Left ventricle myocardium superior (tissue), 1 donor: Measurements from ENCODE around the gene CARD11. TPM values are rescaled to one million over a fixed set of nuclear protein-coding genes. Genes with fewer than 3 reads are reported as not detected.
"Not testable (repeated sequence)": the region's sequence is repeated elsewhere in the genome, so short reads cannot be mapped to it uniquely, and the experiment has no call there.

Experiments
- ATAC-seq: fragments of 200-7000 bp; cut with Tn5 transposase; one replicate; pipeline ENCODE4 v1.9.1; 2020; ENCODE audit warnings: mild to moderate bottlenecking, moderate library complexity
- DNase-seq: peaks from one replicate; pipeline ENCODE4 v3.0.0-alpha.2; 2020
- intact Hi-C: fragments of 100-400 bp; cut with micrococcal nuclease; formaldehyde crosslinking; loops from one replicate; pipeline ENCODE4 v1.11.0; 2022
- total RNA-seq: library from RNA; stranded (reverse); fragmentation: NEBNext Ultra II Directional; extraction: Animal tissue kit (Norgen Biotek cat#: 25700); gene quantifications from one replicate; pipeline ENCODE4 v1.2.1, GENCODE V29; 2021
- donor health status: DM: no; HTN: yes; CAD: no; lungs with severe emphysema.

Gene CARD11
- total RNA-seq, 1 donor from 2014 or later: 0.37 TPM

DNA sequence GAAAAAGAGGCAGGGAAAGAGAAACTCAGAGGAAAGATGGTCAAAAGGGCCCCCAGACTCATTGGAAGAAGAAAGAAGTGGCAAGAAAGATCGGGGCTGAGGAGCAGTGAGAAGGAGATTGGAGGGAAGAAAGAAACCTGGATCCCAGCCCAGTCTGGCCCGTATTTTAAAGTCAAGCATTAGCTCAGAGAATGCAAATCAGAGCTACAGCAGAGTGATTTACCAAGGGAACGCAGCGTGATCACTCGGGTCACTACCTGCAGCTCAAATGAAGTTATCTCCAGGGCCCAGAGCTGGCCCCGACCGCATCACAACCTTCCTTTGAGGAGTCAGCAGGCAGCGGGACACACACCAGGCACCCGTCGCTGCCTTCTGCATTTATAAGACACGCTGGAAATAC is 72.8 kb downstream of the CARD11 start:
- DNase-seq (no peak), ATAC-seq (no peak)
- intact Hi-C loops: no loop called here

DNA sequence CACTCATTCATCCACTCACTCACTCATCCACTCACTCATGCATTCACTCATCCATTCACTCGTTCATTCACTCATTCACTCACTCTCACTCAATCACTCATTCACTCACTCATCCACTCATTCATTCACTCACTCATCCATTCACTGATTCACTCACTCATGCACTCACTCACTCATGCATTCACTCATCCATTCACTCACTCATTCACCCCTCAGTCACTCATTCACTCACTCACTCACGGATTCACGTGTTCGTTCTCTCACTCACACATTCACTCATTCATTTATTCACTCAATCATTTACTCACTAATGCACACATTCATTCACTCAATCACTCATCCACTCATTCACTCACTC is 73.4 kb downstream of the CARD11 start:
- DNase-seq (no peak), ATAC-seq (no peak)
- intact Hi-C loops: no loop called here

DNA sequence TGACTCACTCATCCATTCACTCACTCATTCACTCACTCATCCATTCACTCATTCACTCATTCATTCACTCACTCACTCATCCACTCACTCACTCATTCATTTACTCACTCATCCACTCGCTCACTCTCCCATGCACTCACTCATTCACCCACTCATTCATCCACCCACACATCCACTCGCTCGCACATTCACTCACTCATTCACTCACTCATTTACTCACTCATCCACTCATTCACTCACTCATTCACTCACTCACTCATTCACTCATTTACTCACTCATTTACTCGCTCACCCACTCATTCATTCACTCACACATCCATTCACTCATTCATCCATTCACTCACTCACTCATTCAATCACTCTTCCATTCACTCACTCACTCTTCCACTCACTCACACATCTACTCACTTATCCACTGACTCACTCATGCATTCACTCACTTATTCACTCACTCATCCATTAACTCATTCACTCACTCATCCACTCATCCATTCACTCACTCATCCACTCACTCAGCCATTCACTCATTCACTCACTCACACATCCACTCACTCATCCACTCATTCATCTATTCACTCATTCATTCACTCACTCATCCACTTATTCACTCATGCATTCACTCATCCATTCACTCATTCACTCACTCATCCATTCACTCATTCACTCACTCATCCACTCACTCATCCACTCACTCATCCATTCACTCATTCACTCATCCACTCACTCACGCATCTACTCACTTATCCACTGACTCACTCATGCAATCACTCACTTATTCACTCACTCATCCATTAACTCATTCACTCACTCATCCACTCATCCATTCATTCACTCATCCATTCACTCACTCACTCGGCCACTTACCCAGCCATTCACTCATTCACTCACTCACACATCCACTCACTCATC is 74.0 kb downstream of the CARD11 start:
- intact Hi-C loops: no loop called here
- ATAC-seq (no peak), DNase-seq (no peak)

DNA sequence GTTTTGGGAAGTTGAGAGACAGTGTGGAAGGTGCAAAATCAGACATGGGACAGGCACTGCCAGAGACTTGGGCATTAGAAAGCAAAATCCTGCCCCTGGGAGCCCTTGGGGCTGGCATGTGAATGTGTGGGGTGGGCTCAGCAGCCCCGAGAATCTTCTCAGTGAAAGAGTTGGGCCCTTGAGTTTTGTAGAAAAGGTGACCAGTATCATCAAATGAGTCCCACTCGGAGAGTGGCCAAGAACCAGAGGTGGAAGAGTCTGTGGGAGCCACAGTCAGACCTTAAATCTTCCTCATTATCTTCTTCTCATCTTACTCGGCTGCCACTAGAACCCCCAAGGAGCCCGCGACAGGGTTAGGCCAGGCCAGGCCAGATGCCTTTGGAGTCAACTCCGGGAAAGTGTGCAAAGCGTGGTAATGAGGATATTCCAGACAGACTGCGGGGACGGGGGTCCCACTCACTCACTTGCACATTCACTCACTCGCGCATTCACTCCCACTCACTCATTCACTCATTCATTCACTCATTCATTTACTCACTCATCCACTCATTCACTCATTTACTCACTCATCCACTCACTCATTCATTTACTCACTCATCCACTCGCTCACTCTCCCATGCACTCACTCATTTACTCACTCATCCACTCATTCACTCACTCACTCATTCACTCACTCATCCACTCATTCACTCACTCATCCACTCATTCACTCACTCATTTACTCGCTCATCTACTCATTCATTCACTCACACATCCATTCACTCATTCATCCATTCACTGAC is 74.9 kb downstream of the CARD11 start:
- intact Hi-C loops: no loop called here
- no peak for ATAC-seq
- no peak for DNase-seq

DNA sequence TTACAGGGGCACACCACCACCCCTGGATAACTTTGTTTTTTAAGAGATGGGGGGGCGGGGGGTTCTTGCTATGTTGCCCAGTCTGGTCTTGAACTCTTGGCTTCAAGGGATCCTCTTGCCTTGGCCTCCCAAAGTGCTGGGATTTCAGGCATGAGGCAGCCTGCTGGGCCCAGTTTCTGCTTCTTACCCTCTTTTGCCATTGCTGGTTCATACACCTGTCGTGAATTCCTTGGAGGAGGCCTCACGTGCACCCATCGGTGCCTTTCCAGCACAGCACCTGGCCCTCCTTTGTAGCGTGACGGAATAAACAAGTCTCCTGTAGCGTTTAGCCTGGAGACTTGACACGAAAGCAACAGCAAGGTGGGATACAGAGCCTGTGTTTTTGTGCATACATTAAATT is 75.5 kb downstream of the CARD11 start:
- no peak for DNase-seq

DNA sequence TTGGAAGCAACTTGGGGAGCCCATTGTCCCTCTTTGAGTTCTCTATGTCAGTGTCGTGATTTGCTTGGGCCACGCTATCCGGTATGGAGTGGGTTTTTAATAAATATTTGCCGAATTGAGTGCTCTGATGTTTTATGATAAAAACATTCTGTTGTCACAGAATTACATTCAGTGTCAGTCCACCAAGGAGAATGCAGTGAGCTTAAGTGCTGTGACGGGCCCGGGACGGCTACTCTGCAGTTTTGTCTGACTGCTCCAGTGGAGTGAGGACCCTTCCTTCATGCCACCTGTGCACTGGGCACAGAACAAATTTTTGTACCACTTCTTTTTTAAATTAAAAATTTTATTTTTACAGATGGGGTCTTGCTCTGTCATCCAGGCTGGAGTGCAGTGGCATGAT is 76.0 kb downstream of the CARD11 start:
- intact Hi-C loops: no loop called here
- ATAC-seq: no peak
- DNase-seq: no peak

More for the DNA sequence above, 75.5 kb downstream of the CARD11 start:
- ATAC-seq: no peak
- intact Hi-C loops: no loop called here

DNA sequence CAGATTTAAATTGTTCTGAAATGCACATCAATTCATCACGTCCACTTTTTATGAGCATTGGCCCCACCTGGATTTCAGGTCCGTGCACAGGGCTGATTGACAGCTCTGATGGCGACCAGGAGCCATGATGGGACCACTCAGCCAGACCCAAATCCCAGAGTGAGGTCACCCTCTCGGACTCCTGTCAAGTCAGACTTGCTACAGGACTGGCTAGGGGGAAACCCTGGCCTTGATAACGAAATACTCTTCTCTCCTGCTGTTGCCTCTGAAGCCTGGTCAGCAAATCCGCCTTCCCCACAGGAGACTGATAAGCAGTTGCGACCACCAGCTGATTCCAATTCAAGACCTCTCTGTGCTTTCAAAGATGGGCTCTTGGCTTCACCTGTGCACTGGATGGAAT is 76.4 kb downstream of the CARD11 start:
- ATAC-seq (no peak), DNase-seq (no peak)
- intact Hi-C loops: no loop called here

DNA sequence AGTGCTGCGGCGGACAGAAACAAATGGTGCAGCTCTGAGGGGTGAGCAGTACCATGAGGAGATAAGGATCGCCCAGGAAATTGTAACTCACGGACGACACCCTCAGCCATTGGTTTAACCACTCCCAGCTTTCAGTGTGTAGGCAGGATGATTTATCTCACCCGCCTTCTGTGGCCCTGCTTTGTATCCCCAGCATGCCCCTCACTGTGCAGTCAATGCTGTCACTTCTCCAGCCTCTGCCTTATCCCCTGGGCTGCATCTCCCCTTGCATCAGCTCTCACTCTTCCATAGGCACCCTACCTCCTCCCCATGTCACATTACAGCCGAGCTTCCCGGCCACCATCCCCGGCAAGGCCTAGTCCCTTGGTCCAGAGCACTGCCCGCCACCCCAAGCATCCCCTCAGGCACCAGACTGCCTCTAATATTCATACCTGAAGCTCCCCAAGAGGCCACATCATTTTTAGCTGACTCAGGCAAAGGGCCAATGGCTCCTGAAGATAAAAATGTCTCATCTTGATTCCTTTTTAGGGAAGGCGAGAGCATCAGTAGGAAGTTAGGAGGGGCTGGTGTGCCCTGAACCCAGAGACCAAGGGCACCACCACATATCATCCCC is 77.1 kb downstream of the CARD11 start:
- no peak for DNase-seq
- intact Hi-C loops: no loop called here
- no peak for ATAC-seq

DNA sequence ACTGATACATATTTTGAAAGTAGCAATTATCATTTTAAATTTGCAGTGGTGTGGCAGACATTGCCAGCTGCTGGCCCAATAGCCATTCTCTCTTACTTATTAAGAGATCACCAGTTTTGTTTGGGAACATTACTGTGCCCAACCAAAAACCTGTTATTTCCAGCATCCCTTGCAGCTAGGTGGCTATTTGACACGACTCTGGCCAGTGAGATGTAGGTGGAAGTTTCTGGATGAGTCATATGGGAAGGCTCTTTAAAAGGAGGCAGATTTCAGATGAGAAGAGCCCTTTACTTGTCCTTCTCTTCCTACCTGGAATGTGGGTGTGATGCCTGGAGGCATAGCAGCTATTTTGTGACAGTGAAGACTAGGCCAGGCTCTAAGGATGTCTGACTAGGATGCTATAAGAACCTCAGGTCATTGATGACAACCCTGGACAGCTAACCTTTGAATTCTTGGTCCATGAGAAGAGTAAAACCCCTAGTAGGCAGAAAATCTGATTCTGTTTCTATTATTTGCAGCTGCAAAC is 77.9 kb downstream of the CARD11 start:
- ATAC-seq: no peak
- intact Hi-C loops: no loop called here
- no peak for DNase-seq

DNA sequence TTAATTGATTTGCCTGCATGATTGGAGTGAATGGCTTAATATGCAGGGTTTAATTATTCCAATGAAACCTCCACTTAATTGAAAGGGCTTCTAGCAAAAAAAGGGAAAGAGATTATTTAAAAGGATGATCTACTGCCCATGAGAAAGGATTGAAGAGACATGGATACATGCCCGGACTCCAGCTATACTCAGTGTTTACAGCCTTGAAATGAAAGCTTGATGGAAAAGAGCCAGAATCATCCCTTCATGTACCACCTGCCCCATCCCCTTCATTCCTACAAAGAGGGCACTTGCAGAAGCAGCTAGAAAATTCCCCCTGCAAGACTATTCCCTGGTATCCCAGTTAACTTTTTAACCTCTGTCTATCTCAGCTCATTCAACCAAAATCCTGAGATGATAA is 78.4 kb downstream of the CARD11 start:
- ATAC-seq (no peak), DNase-seq (no peak)
- intact Hi-C loops: no loop called here

DNA sequence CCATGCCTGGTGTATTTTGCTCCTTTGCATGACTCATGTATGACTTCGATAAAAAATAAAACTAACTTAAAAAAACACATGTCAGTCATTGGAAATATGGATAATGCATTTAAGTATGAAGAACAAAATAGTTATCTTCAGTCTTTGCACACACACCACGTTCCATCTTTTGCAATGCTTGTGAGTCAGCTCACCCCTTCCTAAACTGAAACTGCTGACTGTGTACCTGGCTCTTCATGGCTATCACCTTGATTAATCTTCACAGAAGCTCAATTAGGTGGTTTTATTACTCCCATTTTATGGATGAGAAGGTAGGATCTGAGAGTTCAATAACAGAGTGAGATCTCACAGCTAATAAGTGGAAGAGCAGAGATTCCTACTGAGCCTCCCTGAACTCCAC is 79.5 kb downstream of the CARD11 start:
- no peak for ATAC-seq

DNA sequence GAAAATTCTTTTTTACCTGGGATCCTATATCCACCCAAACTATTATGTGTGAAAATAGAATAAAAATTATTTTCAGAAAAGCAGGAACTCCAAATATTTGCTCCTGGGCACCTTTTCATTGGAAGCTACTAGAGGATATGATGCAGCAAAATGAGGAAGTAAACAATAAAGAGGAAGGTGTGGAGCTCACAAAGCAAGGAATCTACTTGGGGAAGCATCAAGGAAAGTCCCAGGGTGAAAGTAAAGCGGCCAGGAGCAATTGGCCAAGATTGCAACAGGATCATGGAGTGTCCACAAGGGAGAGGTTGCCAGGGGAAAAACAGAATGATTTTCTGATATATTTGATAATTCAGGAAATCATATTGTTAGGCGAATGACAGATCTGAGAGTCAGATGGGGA is 80.8 kb downstream of the CARD11 start:
- ATAC-seq: no peak
- intact Hi-C loops: no loop called here
- no peak for DNase-seq

More for the DNA sequence above, 79.5 kb downstream of the CARD11 start:
- intact Hi-C loops: no loop called here
- no peak for DNase-seq

DNA sequence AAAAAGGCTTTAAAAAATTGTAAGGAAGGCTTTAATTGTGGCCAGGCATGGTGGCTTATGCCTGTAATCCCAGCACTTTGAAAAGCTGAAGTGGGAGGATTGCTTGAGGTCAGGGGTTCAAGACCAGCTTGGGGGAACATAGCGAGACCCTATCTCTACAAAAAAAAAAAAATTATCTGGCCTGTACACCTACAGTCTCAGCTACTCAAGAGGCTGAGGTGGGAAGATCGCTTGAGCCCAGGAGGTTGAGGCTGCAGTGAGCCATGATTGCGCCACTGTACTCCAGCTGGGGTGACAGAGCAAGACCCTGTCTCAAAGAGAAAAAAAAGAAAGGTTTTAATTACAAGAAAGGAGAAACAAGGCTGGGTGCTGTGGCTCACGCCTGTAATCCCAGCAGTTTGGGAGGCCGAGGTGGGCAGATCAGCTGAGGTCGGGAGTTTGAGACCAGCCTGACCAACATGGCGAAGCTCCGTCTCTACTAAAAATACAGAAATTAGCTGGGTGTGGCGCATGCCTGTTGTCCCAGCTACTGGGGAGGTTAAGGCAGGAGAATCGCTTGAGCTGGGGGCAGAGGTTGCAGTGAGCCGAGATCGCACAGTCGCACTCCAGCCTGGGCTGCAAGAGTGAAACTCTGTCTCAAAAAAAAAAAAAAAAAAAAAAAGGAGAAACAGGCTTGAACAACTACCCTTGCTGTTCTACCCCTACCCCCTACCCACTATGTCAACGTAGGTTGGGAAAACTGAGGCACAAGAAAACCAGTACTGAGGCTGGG is 83.7 kb downstream of the CARD11 start:
- intact Hi-C loops: no loop called here
- DNase-seq (no peak), ATAC-seq (no peak)

DNA sequence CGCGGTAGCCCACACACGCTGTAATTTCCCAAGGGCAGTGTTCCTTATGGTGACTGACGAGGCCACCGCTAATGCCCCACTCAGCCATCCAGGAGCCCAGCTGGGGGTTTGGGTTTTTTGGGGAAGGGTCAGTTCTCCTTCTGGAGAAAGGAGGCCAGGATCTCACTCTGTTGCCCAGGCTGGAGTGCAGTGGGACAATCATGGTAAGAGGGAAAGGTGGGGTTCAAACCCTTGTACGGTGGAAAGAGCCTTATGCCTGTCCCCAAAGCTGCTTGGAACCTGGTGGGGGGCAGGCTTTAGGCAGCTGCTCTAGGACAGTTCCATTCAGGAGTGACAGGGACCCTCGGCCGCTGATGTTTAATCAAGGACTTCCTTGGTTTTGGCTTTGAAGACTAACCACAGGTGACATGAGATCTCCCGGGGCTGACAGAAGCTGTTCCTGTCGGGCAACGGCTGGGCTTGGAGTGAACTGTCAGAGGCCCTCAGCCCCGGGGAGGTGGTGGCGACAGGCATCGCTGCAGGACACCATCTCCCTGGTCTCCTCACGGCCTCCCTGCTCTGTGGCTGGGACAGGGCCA is 84.5 kb downstream of the CARD11 start:
- no peak for DNase-seq
- no peak for ATAC-seq
- intact Hi-C loops: no loop called here

DNA sequence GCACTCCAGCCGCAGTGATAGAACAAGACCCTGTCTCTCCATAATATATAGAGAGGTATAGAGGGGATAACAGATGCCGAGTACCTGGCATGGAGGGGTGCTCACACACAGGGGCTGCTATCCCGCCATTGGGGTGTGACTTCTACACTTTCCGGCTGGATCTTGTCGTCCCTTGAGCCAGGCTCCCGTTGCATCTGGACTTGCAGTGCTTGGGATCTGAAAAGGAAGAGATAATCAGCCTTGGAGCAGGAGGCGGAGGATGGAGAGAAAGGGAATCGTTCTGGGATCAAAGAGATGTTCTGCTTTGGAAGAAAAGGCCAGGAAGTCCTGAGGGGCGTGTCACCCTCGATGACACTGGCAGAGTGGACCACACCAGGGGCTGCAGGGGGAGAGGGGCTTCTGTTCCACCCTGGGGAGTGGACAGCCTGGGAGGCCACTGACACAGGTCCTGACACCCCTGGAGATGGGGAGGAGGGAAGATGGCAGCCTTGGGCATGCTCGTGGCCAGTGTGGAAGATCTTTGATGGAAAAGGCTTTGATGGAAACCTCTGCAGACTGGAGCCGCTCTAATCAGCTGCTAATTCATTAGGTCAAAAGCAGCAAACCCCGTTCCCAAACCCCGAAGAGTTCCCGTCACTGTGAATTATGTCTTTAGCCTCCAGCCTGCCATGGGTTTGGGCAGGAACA is 85.1 kb downstream of the CARD11 start:
- no peak for ATAC-seq
- no peak for DNase-seq
- intact Hi-C loops: no loop called here

DNA sequence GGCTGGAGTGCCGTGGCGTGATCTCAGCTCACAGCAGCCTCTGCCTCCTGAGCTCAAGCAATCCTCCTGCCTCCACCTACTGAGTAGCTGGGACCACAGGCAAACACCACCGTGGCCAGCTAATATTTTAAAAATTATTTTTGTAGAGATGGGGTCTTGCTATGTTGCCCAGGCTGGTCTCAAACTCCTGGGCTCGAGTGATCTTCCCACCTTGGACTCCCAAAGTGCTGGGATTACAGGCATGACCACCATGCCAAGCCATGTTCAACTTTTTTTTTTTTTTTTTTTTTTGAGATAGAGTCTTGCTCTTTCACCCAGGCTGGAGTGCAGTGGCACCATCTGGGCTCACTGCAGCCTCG is 86.3 kb downstream of the CARD11 start:
- ATAC-seq, DNase-seq, intact Hi-C loops: not testable (repeated sequence)

DNA sequence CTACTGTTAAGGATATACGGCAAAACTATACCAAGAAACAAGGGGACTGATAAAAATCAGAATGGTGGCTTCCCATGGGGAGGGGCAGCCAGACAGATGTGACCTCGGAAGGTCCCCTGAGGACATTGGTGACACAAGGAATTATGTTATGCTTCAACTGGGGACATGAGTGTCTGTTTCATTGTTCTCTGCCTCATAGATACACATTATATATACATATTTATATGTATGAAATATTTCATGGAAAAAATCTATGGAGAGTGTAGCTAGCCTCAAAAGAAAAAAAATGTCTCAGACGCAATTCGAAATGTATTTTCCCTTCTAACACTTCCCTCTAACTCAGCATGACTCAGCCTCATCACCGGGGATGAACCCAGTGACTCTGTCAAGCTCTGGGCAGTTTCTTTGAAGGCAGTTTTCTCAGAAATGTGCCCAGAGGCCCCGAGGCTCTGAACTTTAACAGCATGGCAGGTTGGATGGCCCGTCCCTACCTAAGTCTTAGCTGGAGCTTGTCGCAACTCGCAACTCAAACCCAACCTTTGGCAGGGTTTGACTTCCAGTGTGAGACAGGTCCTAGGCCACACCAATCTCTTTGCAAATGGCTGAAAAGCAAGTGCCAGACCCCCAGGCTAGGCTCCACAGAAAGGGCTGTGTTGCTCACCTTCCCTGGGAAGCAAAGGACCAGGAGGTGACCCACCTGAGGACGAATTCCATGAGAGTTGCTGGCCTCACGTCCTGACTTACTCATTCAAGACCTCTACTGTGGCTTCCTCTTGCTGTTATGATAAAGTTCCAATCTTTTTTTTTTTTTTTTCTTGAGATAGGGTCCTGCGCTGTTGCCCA is 86.9 kb downstream of the CARD11 start:
- DNase-seq: no peak
- no peak for ATAC-seq
- intact Hi-C loops: no loop called here

DNA sequence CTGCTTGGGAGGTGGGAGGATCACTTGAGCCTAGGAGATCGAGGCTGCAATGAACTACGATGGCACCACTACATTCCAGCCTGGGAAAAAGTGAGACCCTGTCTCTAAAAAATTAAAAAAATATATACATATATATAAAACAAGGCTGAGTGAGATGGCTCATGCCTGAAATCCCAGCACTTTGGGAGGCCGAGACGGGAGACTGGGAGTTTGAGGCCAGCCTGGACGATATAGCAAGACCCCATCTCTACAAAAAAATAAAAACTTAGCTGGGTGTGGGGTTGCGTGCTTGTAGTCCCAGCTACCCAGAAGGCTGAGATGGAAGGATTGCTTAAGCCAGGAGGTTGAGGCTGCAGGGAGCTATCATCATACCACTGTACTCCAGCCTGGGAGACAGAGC is 87.6 kb downstream of the CARD11 start:
- DNase-seq (no peak), ATAC-seq (no peak)
- intact Hi-C loops: no loop called here
